SK-N-SH (cell line): ENCODE data around the gene TMA7. TPM values are rescaled to one million over a fixed set of nuclear protein-coding genes. Genes with fewer than 3 reads are reported as not detected.
"Not testable (repeated sequence)": the region's sequence is repeated elsewhere in the genome, so short reads cannot be mapped to it uniquely, and the experiment has no call there.

Source experiments
- CTCF ChIA-PET: fragments of 300-600, 350-600 bp; formaldehyde crosslinking; extraction: SDS; loops from one replicate; lab custom pipeline; 2021; lab: Yijun Ruan, JAX
- POLR2A ChIA-PET: fragments of 350-600 bp; sonication (Branson Sonifier 250); formaldehyde crosslinking; extraction: SDS; loops from one replicate; lab custom pipeline; 2020; ENCODE audit warnings: antibody characterized with exemption, inconsistent platforms; lab: Yijun Ruan, JAX
- DNase-seq: peaks from one replicate; pipeline ENCODE4 v3.0.0; 2012
- H2AFZ ChIP-seq: fragments of 200-600 bp; sonication (generic); 2 replicates; pipeline ENCODE4 v1.8.1; 2016; ENCODE audit warnings: antibody characterized with exemption, mild to moderate bottlenecking, low read depth
- H3F3A ChIP-seq: fragments of 200-600 bp; sonication (generic); replicated peaks from 2 replicates; pipeline ENCODE3; 2016; ENCODE audit warnings: antibody characterized with exemption, mild to moderate bottlenecking; ENCODE audit not compliant: insufficient read depth
- H3K27ac ChIP-seq, 2 experiments: fragments of 200-500 bp in 1 of 2; fragments of 200-600 bp in 1 of 2; sonication (Bioruptor generic) in 1 of 2; sonication (generic), shearing (Covaris generic) in 1 of 2; 2 replicates each; pipeline versions ENCODE4 v1.5.1 to v1.6.1; 2014 to 2016; ENCODE audit warnings: low read depth in 2 of 2, inconsistent platforms in 1 of 2, low read length in 1 of 2, mild to moderate bottlenecking in 1 of 2, mixed read lengths in 1 of 2
- H3K27me3 ChIP-seq: fragments of 200-600 bp; sonication (generic), shearing (Covaris generic); 2 replicates; pipeline ENCODE4 v1.6.1; 2016; ENCODE audit warnings: mixed run types; ENCODE audit not compliant: insufficient read depth
- H3K36me3 ChIP-seq, 2 experiments: fragments of 200-500 bp in 1 of 2; fragments of 200-600 bp in 1 of 2; sonication (Bioruptor generic) in 1 of 2; sonication (generic) in 1 of 2; replicated peaks in 1 of 2; 2 replicates each; pipeline versions ENCODE3 to v1.5.1; 2014 to 2016; ENCODE audit warnings: low read length in 1 of 2, mild to moderate bottlenecking in 1 of 2; ENCODE audit not compliant: insufficient read depth in 2 of 2, control insufficient read depth in 1 of 2
- H3K4me1 ChIP-seq, 2 experiments: fragments of 200-500 bp in 1 of 2; fragments of 200-600 bp in 1 of 2; sonication (Bioruptor generic) in 1 of 2; sonication (generic), shearing (Covaris generic) in 1 of 2; 2 replicates each; pipeline versions ENCODE4 v1.5.1 to v1.6.1; 2014 to 2016; ENCODE audit warnings: low read depth in 1 of 2, low read length in 1 of 2, mixed run types in 1 of 2; ENCODE audit not compliant: insufficient read depth in 2 of 2, control insufficient read depth in 1 of 2
- H3K4me2 ChIP-seq: fragments of 200-600 bp; sonication (generic), shearing (Covaris generic); 2 replicates; pipeline ENCODE4 v1.6.1; 2017; ENCODE audit warnings: mixed run types
- H3K4me3 ChIP-seq, 2 experiments: fragments of 200-500 bp in 1 of 2; fragments of 200-600 bp in 1 of 2; sonication (Bioruptor generic) in 1 of 2; sonication (generic), shearing (Covaris generic) in 1 of 2; 2 replicates each; pipeline versions ENCODE4 v1.5.1 to v1.8.1; 2014 to 2016; ENCODE audit warnings: low read depth in 2 of 2, inconsistent platforms in 1 of 2, low read length in 1 of 2, mild to moderate bottlenecking in 1 of 2, mixed read lengths in 1 of 2, moderate library complexity in 1 of 2
- H3K79me2 ChIP-seq: fragments of 200-600 bp; sonication (generic); 2 replicates; pipeline ENCODE4 v1.8.1; 2017; ENCODE audit warnings: mild to moderate bottlenecking; ENCODE audit not compliant: insufficient read depth
- H3K9ac ChIP-seq: fragments of 200-600 bp; sonication (generic); 2 replicates; pipeline ENCODE4 v1.6.1; 2017; ENCODE audit warnings: mixed run types
- H3K9me2 ChIP-seq: fragments of 200-600 bp; sonication (generic); 2 replicates; pipeline ENCODE4 v1.6.1; 2017; ENCODE audit warnings: mixed run types
- H3K9me3 ChIP-seq: fragments of 200-600 bp; sonication (generic); 2 replicates; pipeline ENCODE4 v1.6.1; 2017; ENCODE audit warnings: mixed run types, mild to moderate bottlenecking, moderate library complexity
- H4K20me1 ChIP-seq: fragments of 200-600 bp; sonication (generic); 2 replicates; pipeline ENCODE4 v1.6.1; 2017; ENCODE audit warnings: mild to moderate bottlenecking, mixed run types; ENCODE audit not compliant: insufficient read depth
- CTCF ChIP-seq: fragments of 200-600 bp; sonication (generic); IDR thresholded peaks from 2 replicates; pipeline ENCODE4 v1.6.1; 2017; ENCODE audit warnings: antibody characterized with exemption, mild to moderate bottlenecking, moderate library complexity
- FOXJ3 ChIP-seq: sonication (generic); formaldehyde crosslinking; IDR thresholded peaks from 2 replicates; pipeline ENCODE4 v1.5.1; 2020; ENCODE audit warnings: mild to moderate bottlenecking, missing genetic modification reagents
- MAX ChIP-seq: IDR thresholded peaks from 2 replicates; pipeline ENCODE4 v1.4.0; 2012; ENCODE audit warnings: low read depth
- RAD21 ChIP-seq: IDR thresholded peaks from 2 replicates; pipeline ENCODE4 v1.6.1; 2012; ENCODE audit warnings: mild to moderate bottlenecking, low read length
- TEAD4 ChIP-seq: IDR thresholded peaks from 2 replicates; pipeline ENCODE4 v1.4.0; 2012; ENCODE audit warnings: mild to moderate bottlenecking, borderline replicate concordance; ENCODE audit not compliant: insufficient read depth
- ZBTB33 ChIP-seq: IDR thresholded peaks from 2 replicates; pipeline ENCODE4 v1.4.0; 2012; ENCODE audit warnings: low read depth, borderline replicate concordance
- WGBS: methylation state at CpG from one replicate; pipeline ENCODE4 v1.1.6; 2017; ENCODE audit warnings: low lambda C conversion rate; 5-methylcytosine and 5-hydroxymethylcytosine counted together
- polyA plus RNA-seq, 3 experiments: library from polyadenylated mRNA; depleted of rRNA; stranded (reverse); fragments of >200 nt; gene quantifications; 2 replicates each; pipeline ENCODE4 v1.2.3, GENCODE V29; 2012

TMA7 gene
- polyA plus RNA-seq, 1 of the 3 experiments (the other 2 are of a cell fraction): 438 TPM

- Histone ChIP-seq H3K4me1 (peaks cover 3 to 18% of the 10 kb centered on the region in 2 experiments; a peak in 1 of 4 replicates), H3K9ac (no peak overlapping the region), H2AFZ (no peak overlapping the region), H3K27ac (no peak overlapping the region), H3K9me3 (no peaks in the 10 kb centered on the region), H4K20me1 (no peaks in the 10 kb centered on the region), H3K36me3 (peaks cover 45 to 46% of the 10 kb centered on the region in 2 experiments), H3K4me2 (no peak overlapping the region), H3K79me2 (no peaks in the 10 kb centered on the region), H3K27me3 (no peaks in the 10 kb centered on the region), H3F3A (peaks cover 16% of the 10 kb centered on the region), H3K9me2 (no peaks in the 10 kb centered on the region), H3K4me3 (no peak overlapping the region)
- no peak for TF ChIP-seq RAD21
- TF ChIP-seq ZBTB33: no peak
- no peak for TF ChIP-seq TEAD4
- TF ChIP-seq FOXJ3 (CRISPR knock-in tag): no peak
- TF ChIP-seq MAX: no peak
- TF ChIP-seq CTCF: no peak
- CTCF ChIA-PET: no interaction called here
- DNase-seq: no peak
- 100% methylated on average over 1 of the region's 3 CpGs for WGBS
- POLR2A ChIA-PET: interaction anchor here (1.8 kb wide), 1 partner anchor 9 kb away, joined by 3 read pairs; no protein-coding TSS in a partner anchor
Observed at GRCh38 chr3:48460517-48460902, 20.5 kb downstream of the TMA7 start.

GRCh38 chr3:48461767-48462166, 21.7 kb downstream of the TMA7 start:
- not testable (repeated sequence) for H3K27ac ChIP-seq, H3K4me3 ChIP-seq, DNase-seq, H2AFZ ChIP-seq, H4K20me1 ChIP-seq, H3K9me2 ChIP-seq, H3K9ac ChIP-seq, H3K9me3 ChIP-seq, H3K27me3 ChIP-seq, H3K4me2 ChIP-seq, H3K79me2 ChIP-seq
- Histone ChIP-seq H3K36me3 (peaks cover 36 to 45% of the 10 kb centered on the region in 2 experiments), H3K4me1 (peaks cover 8 to 30% of the 10 kb centered on the region in 2 experiments; a peak in 2 of 4 replicates), H3F3A (peaks cover 19% of the 10 kb centered on the region)
- WGBS: 90% methylated on average over 5 of the region's 7 CpGs
- ChIA-PET POLR2A (interaction anchor here (0.6 kb wide), 2 partner anchors 9 to 197 kb away, joined by 3 read pairs; no protein-coding TSS in a partner anchor), CTCF (interaction anchor here (1.0 to 8.2 kb wide), 4 partner anchors 26 to 99 kb away, joined by 3 to 136 read pairs (median 47); partner anchors contain the start of gene PFKFB4)
